ENCODE data around the gene WNT7B. TPM values are rescaled to one million over a fixed set of nuclear protein-coding genes. Genes with fewer than 3 reads are reported as not detected.

The WNT7B gene
- total RNA-seq, 6 donors from 2014 or later: 5.2 to 15.6 (median 8.8) TPM

DNA sequence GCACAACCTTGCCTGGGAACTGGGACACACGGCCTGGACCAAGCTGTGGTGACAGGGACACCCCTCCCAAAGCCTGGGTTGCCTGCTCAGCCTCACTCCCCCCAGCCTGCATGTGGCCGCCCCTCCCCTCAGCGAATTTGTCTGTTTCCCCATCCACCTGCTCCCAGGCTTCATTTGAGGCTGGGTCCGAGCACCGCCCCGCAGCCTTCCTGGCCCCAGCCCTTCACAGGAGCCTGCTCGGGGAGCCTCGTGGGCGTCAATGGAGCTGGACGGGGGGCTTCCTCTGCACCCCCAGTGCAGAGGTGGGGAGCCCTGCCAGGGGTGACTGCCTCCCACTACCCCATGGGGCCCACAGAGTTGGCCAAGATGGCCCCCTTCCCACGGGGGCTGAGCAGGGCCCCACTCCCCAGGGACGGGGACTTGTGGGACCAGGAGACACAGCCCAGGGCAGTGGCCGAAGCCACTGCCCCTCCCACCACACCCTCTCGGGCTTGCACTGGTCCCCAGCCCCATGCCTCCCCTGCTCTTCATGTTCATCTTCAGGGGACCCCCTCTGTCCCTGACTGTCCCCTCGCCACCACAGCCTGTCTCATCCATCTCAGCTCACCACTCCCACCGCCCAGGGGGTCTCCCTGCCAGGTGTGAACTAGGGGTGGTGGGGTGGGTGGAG lies 91.7 kb downstream of the WNT7B start:
- H3K36me3 ChIP-seq: no peaks in the 10 kb centered on the region
- peaks cover 0 to 13% (median 2%) of the 10 kb centered on the region in 4 donors for H3K4me1 ChIP-seq
- H3K27me3 ChIP-seq: peaks cover 0 to 11% (median 5%) of the 10 kb centered on the region in 4 donors
- no peak overlapping the region for H3K4me3 ChIP-seq
- no peaks in the 10 kb centered on the region for H3K9me3 ChIP-seq
- ATAC-seq (ENCODE audit: low FRiP score in 2 of 2): no peak
- TF ChIP-seq, protein P1, sequence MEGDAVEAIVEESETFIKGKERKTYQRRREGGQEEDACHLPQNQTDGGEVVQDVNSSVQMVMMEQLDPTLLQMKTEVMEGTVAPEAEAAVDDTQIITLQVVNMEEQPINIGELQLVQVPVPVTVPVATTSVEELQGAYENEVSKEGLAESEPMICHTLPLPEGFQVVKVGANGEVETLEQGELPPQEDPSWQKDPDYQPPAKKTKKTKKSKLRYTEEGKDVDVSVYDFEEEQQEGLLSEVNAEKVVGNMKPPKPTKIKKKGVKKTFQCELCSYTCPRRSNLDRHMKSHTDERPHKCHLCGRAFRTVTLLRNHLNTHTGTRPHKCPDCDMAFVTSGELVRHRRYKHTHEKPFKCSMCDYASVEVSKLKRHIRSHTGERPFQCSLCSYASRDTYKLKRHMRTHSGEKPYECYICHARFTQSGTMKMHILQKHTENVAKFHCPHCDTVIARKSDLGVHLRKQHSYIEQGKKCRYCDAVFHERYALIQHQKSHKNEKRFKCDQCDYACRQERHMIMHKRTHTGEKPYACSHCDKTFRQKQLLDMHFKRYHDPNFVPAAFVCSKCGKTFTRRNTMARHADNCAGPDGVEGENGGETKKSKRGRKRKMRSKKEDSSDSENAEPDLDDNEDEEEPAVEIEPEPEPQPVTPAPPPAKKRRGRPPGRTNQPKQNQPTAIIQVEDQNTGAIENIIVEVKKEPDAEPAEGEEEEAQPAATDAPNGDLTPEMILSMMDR (IDR thresholded peaks at IDR 0.05): no peak
- TF ChIP-seq POLR2AphosphoS5 (IDR thresholded peaks at IDR 0.05) (no peak), POLR2A (IDR thresholded peaks at IDR 0.05) (no peak), EP300 (IDR thresholded peaks at IDR 0.05) (no peak)
- no peak overlapping the region for H3K27ac ChIP-seq
- peak in 1 of 2 donors; percentile 51 for DNase-seq
- WGBS, 2 donors: 77 to 90% methylated on average over 9 to 16 of the region's 16 CpGs

DNA sequence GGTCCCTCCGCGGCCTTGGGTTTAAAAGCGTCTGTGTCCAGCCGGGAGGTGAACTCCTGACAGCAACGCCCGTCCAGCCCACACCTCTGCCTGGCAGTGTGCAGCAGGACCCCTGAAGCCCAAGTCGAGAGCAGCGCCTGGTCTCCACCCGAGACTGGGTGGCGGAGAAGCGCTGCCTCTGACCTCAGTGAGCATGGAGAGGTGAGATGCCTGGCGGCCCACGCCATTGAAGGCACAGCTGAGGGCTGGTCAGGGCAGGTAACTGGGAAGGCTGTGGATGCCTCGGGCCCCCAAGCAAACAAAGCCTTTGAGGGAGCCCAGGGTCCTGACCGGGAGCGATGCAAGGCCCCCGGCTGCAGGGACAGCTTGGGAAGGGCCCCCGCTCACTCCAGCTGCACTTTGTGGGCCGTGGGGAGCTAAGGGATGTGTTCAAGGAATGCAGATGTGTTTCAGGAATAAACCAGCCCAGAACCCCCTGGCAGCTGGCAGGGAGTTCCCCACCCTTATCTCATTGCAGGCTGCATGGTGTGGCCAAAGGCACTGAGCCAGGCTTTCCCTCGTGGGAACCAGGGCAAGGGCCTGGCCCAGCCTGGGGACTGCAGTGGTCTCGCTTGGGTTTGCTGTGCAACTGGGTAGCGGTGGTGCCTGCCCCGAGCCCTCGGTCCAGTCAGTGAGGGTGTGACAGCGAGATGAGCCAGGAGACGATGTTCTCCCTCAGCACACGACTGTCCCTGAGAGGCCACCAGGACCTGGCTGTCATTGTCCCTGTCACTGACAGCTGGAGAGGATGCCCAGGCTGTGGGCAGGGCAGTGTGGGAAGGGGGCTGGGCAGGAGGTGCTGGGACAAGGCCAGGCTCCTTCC lies 92.5 kb downstream of the WNT7B start:
- Histone ChIP-seq H3K4me3 (no peak overlapping the region), H3K27ac (no peak overlapping the region), H3K27me3 (peaks cover 0 to 9% (median 4%) of the 10 kb centered on the region in 4 donors), H3K36me3 (no peaks in the 10 kb centered on the region), H3K9me3 (no peaks in the 10 kb centered on the region), H3K4me1 (peaks cover 0 to 9% (median 2%) of the 10 kb centered on the region in 4 donors)
- TF ChIP-seq EP300 (IDR thresholded peaks at IDR 0.05) (no peak), POLR2A (IDR thresholded peaks at IDR 0.05) (no peak), POLR2AphosphoS5 (IDR thresholded peaks at IDR 0.05) (no peak)
- no peak for ATAC-seq (ENCODE audit: low FRiP score in 2 of 2)
- DNase-seq: peak in 1 of 2 donors; percentile 56
- WGBS, 2 donors: 72 to 78% methylated on average over 10 to 25 of the region's 27 CpGs

DNA sequence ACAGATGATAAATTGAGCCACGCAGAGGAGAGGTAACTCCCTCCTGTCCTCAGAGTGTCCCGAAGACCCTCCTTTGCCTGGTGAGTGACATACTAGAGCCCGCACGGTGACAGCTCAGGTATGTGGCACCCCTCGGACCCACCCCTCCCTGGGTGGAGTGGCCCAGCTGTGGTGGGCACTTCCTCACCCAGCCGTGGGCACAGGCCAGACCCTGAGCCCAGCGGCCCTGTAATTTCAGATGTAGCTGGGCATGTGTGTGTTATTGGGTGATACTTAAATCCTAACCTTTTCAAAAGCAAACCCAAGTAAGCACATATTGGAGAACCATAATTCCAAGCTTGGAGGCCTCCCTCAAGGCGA lies 93.2 kb downstream of the WNT7B start:
- ATAC-seq (ENCODE audit: low FRiP score in 2 of 2) (no peak), DNase-seq (peak in 1 of 2 donors; percentile 23)
- H3K4me1 ChIP-seq: peaks cover 0 to 9% (median 2%) of the 10 kb centered on the region in 4 donors
- no peak overlapping the region for H3K4me3 ChIP-seq
- no peak for TF ChIP-seq POLR2A (IDR thresholded peaks at IDR 0.05)
- TF ChIP-seq POLR2AphosphoS5 (IDR thresholded peaks at IDR 0.05): no peak
- TF ChIP-seq EP300 (IDR thresholded peaks at IDR 0.05): no peak
- TF ChIP-seq, protein P1 (IDR thresholded peaks at IDR 0.05): no peak
- no peak overlapping the region for H3K27ac ChIP-seq
- WGBS, 2 donors: 89 to 90% methylated on average over 5 to 8 of the region's 8 CpGs
- H3K27me3 ChIP-seq: peaks cover 0 to 9% (median 4%) of the 10 kb centered on the region in 4 donors
- no peaks in the 10 kb centered on the region for H3K36me3 ChIP-seq
- no peaks in the 10 kb centered on the region for H3K9me3 ChIP-seq

DNA sequence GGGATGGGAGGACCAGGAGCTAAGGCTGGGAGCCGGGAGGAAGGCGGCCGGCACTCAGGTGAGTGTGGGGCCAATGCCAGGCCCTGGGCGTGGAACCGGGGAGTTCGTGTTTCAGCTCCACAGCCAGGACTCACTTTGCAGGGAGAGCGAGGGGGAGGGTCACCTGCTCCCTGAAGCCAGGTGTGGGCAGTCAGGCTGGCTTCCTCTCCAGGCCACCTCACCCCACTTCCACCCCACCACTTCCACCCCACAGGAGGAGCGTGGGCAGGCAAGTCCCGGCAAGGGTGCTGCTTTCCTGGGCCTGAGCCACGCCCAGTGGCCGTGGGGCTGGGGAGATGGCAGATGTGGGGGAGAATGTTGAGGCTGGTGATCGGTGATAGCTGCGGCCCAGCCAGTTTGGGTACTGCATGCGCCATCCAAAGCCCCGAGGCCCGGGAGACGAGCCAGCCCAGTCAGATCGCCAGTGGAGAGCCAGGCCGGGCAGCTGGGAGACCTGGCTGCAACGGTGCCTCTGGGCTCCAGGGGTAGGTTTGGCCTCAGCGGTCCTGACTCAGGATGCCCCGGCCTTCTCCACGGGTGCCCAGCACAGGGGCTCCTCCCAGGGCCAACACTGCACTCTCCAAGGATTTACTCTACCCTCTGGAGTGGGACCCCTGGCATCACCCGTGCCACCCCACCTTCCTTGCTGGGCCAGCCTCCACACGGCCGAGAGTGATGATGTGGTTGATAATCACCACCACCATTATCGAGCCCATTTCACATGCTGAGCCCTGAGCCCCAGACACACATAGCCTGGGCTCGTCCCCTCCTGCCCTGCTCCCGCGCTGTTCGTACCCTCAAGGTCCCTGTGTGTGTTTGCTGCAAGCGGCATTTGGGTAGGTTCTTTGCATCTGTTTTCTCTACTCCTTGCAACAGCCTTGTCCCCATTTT lies 93.8 kb downstream of the WNT7B start:
- no peak for TF ChIP-seq POLR2AphosphoS5 (IDR thresholded peaks at IDR 0.05)
- TF ChIP-seq, protein P1 (IDR thresholded peaks at IDR 0.05): no peak
- no peak for TF ChIP-seq POLR2A (IDR thresholded peaks at IDR 0.05)
- no peak for TF ChIP-seq EP300 (IDR thresholded peaks at IDR 0.05)
- Histone ChIP-seq H3K36me3 (no peaks in the 10 kb centered on the region), H3K9me3 (no peaks in the 10 kb centered on the region), H3K4me1 (peaks cover 0 to 9% (median 2%) of the 10 kb centered on the region in 4 donors), H3K27ac (no peak overlapping the region), H3K4me3 (no peak overlapping the region), H3K27me3 (peaks cover 0 to 9% (median 4%) of the 10 kb centered on the region in 4 donors)
- ATAC-seq (ENCODE audit: low FRiP score in 2 of 2): no peak
- 78 to 80% methylated on average over 16 to 32 of the region's 32 CpGs for WGBS, 2 donors
- peak in 1 of 2 donors; percentile 67 for DNase-seq
